ENCODE measurements around the gene C5orf46. TPM values are rescaled to one million over a fixed set of nuclear protein-coding genes. Genes with fewer than 3 reads are reported as not detected.
"Not testable (repeated sequence)": the region's sequence is repeated elsewhere in the genome, so short reads cannot be mapped to it uniquely, and the experiment has no call there.

C5orf46 gene
- total RNA-seq (10 to 100 TPM in 1 of 9 donors, 1 to 10 TPM in 7, not detected in 1; 3.8 to 14.1 (median 6.1) TPM), polyA plus RNA-seq (10 to 100 TPM in 1 of 2 donors, 1 to 10 TPM in 1; 7.9 to 28.6 TPM)
- long read RNA-seq, donor 1, partial matches to known transcripts, result 0 of 4 reads
- long read RNA-seq, donor 1, other reads (novel, unspliced or antisense), result 0 of 4 reads
- long read RNA-seq, donor 2, partial matches to known transcripts, result 0 of 4 reads
- long read RNA-seq, donor 2, other reads (novel, unspliced or antisense), result 1 of 4 reads
- long read RNA-seq, donor 3, partial matches to known transcripts, result 0 of 3 reads
- long read RNA-seq, donor 3, other reads (novel, unspliced or antisense), result 1 of 3 reads

- H3K27me3 ChIP-seq, result no peaks in the 10 kb centered on the region
- TF ChIP-seq CTCF (IDR thresholded peaks at IDR 0.05) (no peak), POLR2A (IDR thresholded peaks at IDR 0.05) (no peak)
- ATAC-seq (peak; percentile 68 to 88 (median 74)), DNase-seq (no peak)
- H3K27ac ChIP-seq, result peak within 1 kb of the TSS in 6 of 12 donors; percentile 19 to 64 (median 44)
- H3K4me1 ChIP-seq, result peaks cover 0 to 19% (median 0%) of the 10 kb centered on the region in 12 donors
- WGBS, 4 donors, result 43 to 50% (median 49%) methylated on average over 8 of the region's 8 CpGs
- H3K9me3 ChIP-seq, result no peaks in the 10 kb centered on the region
- intact Hi-C loops (cut with DNase I), result no loop called here
- no peaks in the 10 kb centered on the region for H3K36me3 ChIP-seq
- H3K4me3 ChIP-seq, result peak within 1 kb of the TSS in 8 of 12 donors; percentile 4 to 38 (median 14)
Observed at GRCh38 chr5:147906326-147907095, at the start of gene C5orf46. C5orf46 (minus strand) TSS chr5:147906538; CDS start chr5:147906501, 37 bp downstream.

- intact Hi-C loops (cut with DNase I), result loop anchor here in 7 of 10 donors (5.0 to 10.0 kb wide), 7 partner anchors 147 to 777 kb away; no protein-coding TSS in a partner anchor
- 50 to 63% (median 55%) methylated on average over 6 of the region's 6 CpGs for WGBS, 4 donors
- H3K4me3 ChIP-seq, result no peak overlapping the region
- H3K27ac ChIP-seq, result no peak overlapping the region
- no peak for TF ChIP-seq CTCF (IDR thresholded peaks at IDR 0.05)
- TF ChIP-seq POLR2A (IDR thresholded peaks at IDR 0.05), result no peak
- ATAC-seq (no peak), DNase-seq (no peak)
- H3K4me1 ChIP-seq, result no peaks in the 10 kb centered on the region
- no peaks in the 10 kb centered on the region for H3K36me3 ChIP-seq
- H3K27me3 ChIP-seq, result no peaks in the 10 kb centered on the region
- no peaks in the 10 kb centered on the region for H3K9me3 ChIP-seq
Observed at GRCh38 chr5:147954971-147955370, 48.6 kb upstream of the C5orf46 start.

- no peaks in the 10 kb centered on the region for H3K36me3 ChIP-seq
- no peak overlapping the region for H3K27ac ChIP-seq
- DNase-seq (no peak), ATAC-seq (peak in 1 of 4 donors; percentile 57)
- H3K9me3 ChIP-seq, result no peaks in the 10 kb centered on the region
- intact Hi-C loops (cut with DNase I), result loop anchor here (2.0 to 10.0 kb wide), 9 partner anchors 152 to 782 kb away; no protein-coding TSS in a partner anchor
- peak; percentile 54 to 78 (median 71) for TF ChIP-seq CTCF (IDR thresholded peaks at IDR 0.05)
- TF ChIP-seq POLR2A (IDR thresholded peaks at IDR 0.05), result no peak
- 40 to 45% (median 44%) methylated on average over 2 of the region's 2 CpGs for WGBS, 4 donors
- no peaks in the 10 kb centered on the region for H3K27me3 ChIP-seq
- no peaks in the 10 kb centered on the region for H3K4me1 ChIP-seq
- no peak overlapping the region for H3K4me3 ChIP-seq
Observed at GRCh38 chr5:147949711-147950573, 43.6 kb upstream of the C5orf46 start.

- WGBS, 4 donors, result 91 to 95% (median 92%) methylated on average over 25 of the region's 25 CpGs
- not testable (repeated sequence) for DNase-seq
Observed at GRCh38 chr5:147946658-147947274, 40.4 kb upstream of the C5orf46 start.

More at GRCh38 chr5:147946658-147947274, 40.4 kb upstream of the C5orf46 start:
- H3K36me3 ChIP-seq, H3K4me3 ChIP-seq, H3K9me3 ChIP-seq, H3K4me1 ChIP-seq, H3K27ac ChIP-seq, ATAC-seq, H3K27me3 ChIP-seq: not testable (repeated sequence)
- intact Hi-C loops (cut with DNase I), result loop anchor here in 3 of 10 donors (5.0 to 10.0 kb wide), 3 partner anchors 161 to 778 kb away; no protein-coding TSS in a partner anchor
